NOMO-1 treated with DMSO at 0.1 percent for 48 hours (cell line): ENCODE measurements around the gene RRP8.

Experiments
- DNase-seq: peaks from one replicate; lab custom pipeline; 2025; ENCODE audit not compliant: unreplicated experiment; lab: John Stamatoyannopoulos, UW

The RRP8 gene

GRCh38 chr11:6619004-6619745, 15.8 kb upstream of the RRP8 start, which contains the start of gene TPP1:
TPP1 (minus strand) TSS chr11:6619422; CDS start chr11:6619400, 22 bp downstream.
- peak; percentile 92 for DNase-seq

GRCh38 chr11:6618117-6619003, 14.9 kb upstream of the RRP8 start:
- peak; percentile 66 for DNase-seq

- DNase-seq: peak; percentile 3
Observed at GRCh38 chr11:6617315-6617781, 13.9 kb upstream of the RRP8 start.

GRCh38 chr11:6616596-6617250, 13.3 kb upstream of the RRP8 start:
- no peak for DNase-seq

GRCh38 chr11:6615882-6616585, 12.6 kb upstream of the RRP8 start:
- no peak for DNase-seq

- no peak for DNase-seq
Observed at GRCh38 chr11:6615046-6615445, 11.6 kb upstream of the RRP8 start.

GRCh38 chr11:6614446-6614845, 11.0 kb upstream of the RRP8 start:
- no peak for DNase-seq

GRCh38 chr11:6613496-6613895, 10.1 kb upstream of the RRP8 start:
- no peak for DNase-seq

- DNase-seq: peak; percentile 96
Observed at GRCh38 chr11:6612213-6613041, 9.0 kb upstream of the RRP8 start, which contains the start of gene TAF10. TAF10 (minus strand) TSS chr11:6612216; CDS start chr11:6612189, 27 bp downstream.

GRCh38 chr11:6611963-6612212, 8.5 kb upstream of the RRP8 start:
- no peak for DNase-seq

- peak; percentile 7 for DNase-seq
Observed at GRCh38 chr11:6611092-6611962, 7.9 kb upstream of the RRP8 start.

- DNase-seq: no peak
Observed at GRCh38 chr11:6610591-6610990, 7.2 kb upstream of the RRP8 start.

- DNase-seq: no peak
Observed at GRCh38 chr11:6609502-6610015, 6.1 kb upstream of the RRP8 start.

GRCh38 chr11:6608726-6609501, 5.5 kb upstream of the RRP8 start:
- no peak for DNase-seq

GRCh38 chr11:6608011-6608410, 4.6 kb upstream of the RRP8 start:
- DNase-seq: no peak

- DNase-seq: no peak
Observed at GRCh38 chr11:6607190-6607795, 3.9 kb upstream of the RRP8 start.

GRCh38 chr11:6606471-6607189, 3.2 kb upstream of the RRP8 start:
- peak; percentile 56 for DNase-seq
